ENCODE data around the gene PDE4B.

PDE4B gene

DNA sequence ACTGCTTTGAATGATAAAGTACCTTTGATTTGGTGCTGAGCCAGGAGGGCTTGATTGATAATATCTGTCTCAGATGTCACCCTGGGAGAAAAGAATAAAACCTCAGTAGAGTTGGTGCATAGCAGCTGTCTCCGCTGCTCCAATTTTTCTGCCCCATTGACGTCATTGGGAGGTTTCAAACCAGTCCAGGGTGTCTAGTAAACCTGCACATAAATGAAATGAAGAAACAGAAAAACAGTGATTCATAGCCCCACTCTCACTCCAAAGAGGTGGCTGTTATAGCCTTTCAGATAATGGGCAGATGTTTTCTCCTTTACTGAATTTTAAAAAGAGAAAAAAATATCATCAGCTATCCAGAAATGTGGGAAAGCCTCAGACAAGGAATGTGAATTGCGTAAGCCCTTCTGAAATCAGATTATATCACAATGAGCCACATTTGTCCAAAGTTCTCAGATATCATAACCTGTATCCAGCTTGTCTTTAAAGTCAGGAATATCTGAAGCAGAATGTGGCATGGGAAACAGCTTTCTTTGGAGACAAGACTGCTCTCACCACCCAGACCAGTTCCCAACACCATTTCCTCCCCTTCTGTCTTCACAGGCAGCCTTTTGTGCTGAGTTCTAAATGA lies 390.0 kb downstream of the PDE4B start:
- no peaks in the 10 kb centered on the region for H3K79me1 ChIP-seq (ENCODE audit: low read length)
- no peaks in the 10 kb centered on the region for H3K27me3 ChIP-seq (ENCODE audit: insufficient read depth, low read length, poor library complexity)
- H3K79me2 ChIP-seq (ENCODE audit: control insufficient read depth, insufficient read depth, low read length), result no peaks in the 10 kb centered on the region
- DNase-seq, result no peak
- no peak overlapping the region for H3K4me3 ChIP-seq (ENCODE audit: low read length)
- WGBS (ENCODE audit: extremely low coverage, insufficient coverage, low lambda C conversion rate), result no CpG with 5 or more reads among the region's 3 CpGs
- no peaks in the 10 kb centered on the region for H3K4me1 ChIP-seq (ENCODE audit: control insufficient read depth, low read depth, low read length)
- H3K27ac ChIP-seq (ENCODE audit: low read depth, low read length), result no peak overlapping the region
- no peak overlapping the region for H2BK15ac ChIP-seq (replicated peaks; ENCODE audit: low read depth)
- H3K36me3 ChIP-seq (ENCODE audit: control insufficient read depth, insufficient read depth, low read length), result no peaks in the 10 kb centered on the region
- no peak overlapping the region for H3K18ac ChIP-seq (ENCODE audit: low read length)
- no peak overlapping the region for H2AK5ac ChIP-seq (ENCODE audit: low read length)
- H3K56ac ChIP-seq (ENCODE audit: low read length), result no peak overlapping the region
- no peak overlapping the region for H2BK5ac ChIP-seq (ENCODE audit: low read length)
- H2BK120ac ChIP-seq (ENCODE audit: low read depth, low read length), result no peak overlapping the region
- no peak overlapping the region for H4K5ac ChIP-seq (ENCODE audit: low read length)
- H3K23ac ChIP-seq (ENCODE audit: low read length), result no peak overlapping the region
- no peak overlapping the region for H3K9ac ChIP-seq (ENCODE audit: low read length)
- no peak overlapping the region for H4K8ac ChIP-seq (ENCODE audit: low read depth, low read length)
- H3K4ac ChIP-seq (ENCODE audit: low read depth, low read length), result no peak overlapping the region
- no peak overlapping the region for H3K4me2 ChIP-seq (ENCODE audit: low read length)

DNA sequence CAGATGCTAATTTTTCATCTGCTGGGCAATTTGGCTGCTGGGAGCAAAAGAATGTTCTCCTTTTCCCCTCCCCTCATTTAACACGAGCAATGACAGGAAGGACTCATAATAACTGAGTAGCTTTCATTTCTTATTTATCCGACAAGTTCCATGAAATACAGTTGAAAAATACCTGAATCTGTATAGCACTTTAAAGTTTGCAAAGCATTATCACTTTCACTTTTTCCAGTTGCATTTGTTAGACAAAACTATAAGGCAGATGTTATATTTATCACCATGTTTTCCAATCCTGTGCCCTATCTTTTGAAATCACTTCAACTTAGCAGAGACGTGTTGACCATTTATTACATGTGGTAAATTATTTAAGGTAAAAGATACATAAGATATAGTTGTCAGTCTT lies 390.7 kb downstream of the PDE4B start:
- no CpG with 5 or more reads among the region's 3 CpGs for WGBS (ENCODE audit: extremely low coverage, insufficient coverage, low lambda C conversion rate)
- Histone ChIP-seq H3K23ac (ENCODE audit: low read length) (no peak overlapping the region), H4K8ac (ENCODE audit: low read depth, low read length) (no peak overlapping the region), H4K5ac (ENCODE audit: low read length) (no peak overlapping the region), H3K56ac (ENCODE audit: low read length) (no peak overlapping the region), H2AK5ac (ENCODE audit: low read length) (no peak overlapping the region), H3K36me3 (ENCODE audit: control insufficient read depth, insufficient read depth, low read length) (no peaks in the 10 kb centered on the region), H3K27me3 (ENCODE audit: insufficient read depth, low read length, poor library complexity) (no peaks in the 10 kb centered on the region), H3K4me3 (ENCODE audit: low read length) (no peak overlapping the region), H2BK120ac (ENCODE audit: low read depth, low read length) (no peak overlapping the region), H2BK5ac (ENCODE audit: low read length) (no peak overlapping the region), H3K4me2 (ENCODE audit: low read length) (no peak overlapping the region), H3K79me1 (ENCODE audit: low read length) (no peaks in the 10 kb centered on the region), H3K4me1 (ENCODE audit: control insufficient read depth, low read depth, low read length) (no peaks in the 10 kb centered on the region), H3K9ac (ENCODE audit: low read length) (no peak overlapping the region), H3K79me2 (ENCODE audit: control insufficient read depth, insufficient read depth, low read length) (no peaks in the 10 kb centered on the region), H2BK15ac (replicated peaks; ENCODE audit: low read depth) (no peak overlapping the region), H3K27ac (ENCODE audit: low read depth, low read length) (no peak overlapping the region), H3K4ac (ENCODE audit: low read depth, low read length) (no peak overlapping the region), H3K18ac (ENCODE audit: low read length) (no peak overlapping the region)
- no peak for DNase-seq

DNA sequence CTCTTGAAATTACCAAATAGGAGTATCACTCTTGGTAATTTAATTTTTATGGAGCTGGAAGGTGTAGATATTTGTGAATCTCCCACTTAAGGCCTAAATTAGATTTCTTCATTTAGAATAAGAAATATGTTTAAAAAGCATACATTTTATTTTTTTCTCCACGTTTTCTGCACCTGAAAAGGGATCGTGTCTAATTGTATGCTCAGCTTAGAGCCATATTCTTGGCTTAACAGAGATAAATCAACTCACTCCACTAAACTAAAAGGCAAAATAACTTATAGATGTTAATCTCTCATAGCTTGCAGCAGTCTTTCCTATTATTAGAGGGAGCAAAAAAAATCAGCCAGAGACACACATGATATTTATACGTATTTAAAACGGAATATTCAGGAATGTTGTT lies 404.4 kb downstream of the PDE4B start:
- no peak overlapping the region for H3K56ac ChIP-seq (ENCODE audit: low read length)
- H2BK15ac ChIP-seq (replicated peaks; ENCODE audit: low read depth), result no peak overlapping the region
- no peaks in the 10 kb centered on the region for H3K4me1 ChIP-seq (ENCODE audit: control insufficient read depth, low read depth, low read length)
- H4K8ac ChIP-seq (ENCODE audit: low read depth, low read length), result no peak overlapping the region
- no peak overlapping the region for H3K4ac ChIP-seq (ENCODE audit: low read depth, low read length)
- no peak overlapping the region for H2BK5ac ChIP-seq (ENCODE audit: low read length)
- H2BK120ac ChIP-seq (ENCODE audit: low read depth, low read length), result no peak overlapping the region
- no peak overlapping the region for H3K27ac ChIP-seq (ENCODE audit: low read depth, low read length)
- H3K36me3 ChIP-seq (ENCODE audit: control insufficient read depth, insufficient read depth, low read length), result no peaks in the 10 kb centered on the region
- H3K23ac ChIP-seq (ENCODE audit: low read length), result no peak overlapping the region
- no peak overlapping the region for H3K9ac ChIP-seq (ENCODE audit: low read length)
- no peak for DNase-seq
- no peak overlapping the region for H3K18ac ChIP-seq (ENCODE audit: low read length)
- no peaks in the 10 kb centered on the region for H3K27me3 ChIP-seq (ENCODE audit: insufficient read depth, low read length, poor library complexity)
- WGBS (ENCODE audit: extremely low coverage, insufficient coverage, low lambda C conversion rate), result no CpG with 5 or more reads among the region's 4 CpGs
- no peak overlapping the region for H3K4me2 ChIP-seq (ENCODE audit: low read length)
- no peak overlapping the region for H2AK5ac ChIP-seq (ENCODE audit: low read length)
- H4K5ac ChIP-seq (ENCODE audit: low read length), result no peak overlapping the region
- no peaks in the 10 kb centered on the region for H3K79me1 ChIP-seq (ENCODE audit: low read length)
- no peaks in the 10 kb centered on the region for H3K79me2 ChIP-seq (ENCODE audit: control insufficient read depth, insufficient read depth, low read length)
- no peak overlapping the region for H3K4me3 ChIP-seq (ENCODE audit: low read length)

DNA sequence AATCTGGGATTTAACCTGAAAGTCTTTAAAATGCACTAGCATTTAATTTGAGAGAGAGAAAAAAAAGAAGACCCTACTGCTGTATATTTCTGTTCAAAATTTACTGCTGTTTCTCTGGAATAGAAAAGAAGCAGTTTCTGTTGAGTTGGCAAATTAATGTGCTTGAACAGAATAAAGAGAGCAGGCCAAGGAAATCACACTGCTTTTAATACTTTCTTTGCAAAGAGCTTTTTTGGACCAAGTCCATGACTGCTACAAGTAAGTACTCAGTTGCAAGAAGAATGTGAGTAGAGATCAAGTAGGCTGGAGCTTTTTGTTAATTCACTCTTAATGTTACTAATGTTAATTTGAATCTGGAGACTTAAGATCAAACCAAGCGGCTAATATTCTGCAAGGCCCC lies 405.1 kb downstream of the PDE4B start:
- Histone ChIP-seq H3K27me3 (ENCODE audit: insufficient read depth, low read length, poor library complexity) (no peaks in the 10 kb centered on the region), H3K18ac (ENCODE audit: low read length) (no peak overlapping the region), H4K8ac (ENCODE audit: low read depth, low read length) (no peak overlapping the region), H3K4me1 (ENCODE audit: control insufficient read depth, low read depth, low read length) (no peaks in the 10 kb centered on the region), H3K27ac (ENCODE audit: low read depth, low read length) (no peak overlapping the region), H2BK5ac (ENCODE audit: low read length) (no peak overlapping the region), H3K4me3 (ENCODE audit: low read length) (no peak overlapping the region), H3K56ac (ENCODE audit: low read length) (no peak overlapping the region), H3K23ac (ENCODE audit: low read length) (no peak overlapping the region), H3K79me1 (ENCODE audit: low read length) (no peaks in the 10 kb centered on the region), H2BK120ac (ENCODE audit: low read depth, low read length) (no peak overlapping the region), H3K4ac (ENCODE audit: low read depth, low read length) (no peak overlapping the region), H3K9ac (ENCODE audit: low read length) (no peak overlapping the region), H2BK15ac (replicated peaks; ENCODE audit: low read depth) (no peak overlapping the region), H3K79me2 (ENCODE audit: control insufficient read depth, insufficient read depth, low read length) (no peaks in the 10 kb centered on the region), H3K36me3 (ENCODE audit: control insufficient read depth, insufficient read depth, low read length) (no peaks in the 10 kb centered on the region), H2AK5ac (ENCODE audit: low read length) (no peak overlapping the region), H4K5ac (ENCODE audit: low read length) (no peak overlapping the region), H3K4me2 (ENCODE audit: low read length) (no peak overlapping the region)
- no CpG with 5 or more reads among the region's 1 CpG for WGBS (ENCODE audit: extremely low coverage, insufficient coverage, low lambda C conversion rate)
- DNase-seq, result no peak

- no peak overlapping the region for H3K4me2 ChIP-seq (ENCODE audit: low read length)
- DNase-seq, result no peak
- H3K4me1 ChIP-seq (ENCODE audit: control insufficient read depth, low read depth, low read length), result no peaks in the 10 kb centered on the region
- no CpG with 5 or more reads among the region's 2 CpGs for WGBS (ENCODE audit: extremely low coverage, insufficient coverage, low lambda C conversion rate)
- no peak overlapping the region for H3K27ac ChIP-seq (ENCODE audit: low read depth, low read length)
- H3K4ac ChIP-seq (ENCODE audit: low read depth, low read length), result no peak overlapping the region
- H2AK5ac ChIP-seq (ENCODE audit: low read length), result no peak overlapping the region
- no peak overlapping the region for H3K23ac ChIP-seq (ENCODE audit: low read length)
- no peak overlapping the region for H3K18ac ChIP-seq (ENCODE audit: low read length)
- no peak overlapping the region for H4K5ac ChIP-seq (ENCODE audit: low read length)
- H2BK120ac ChIP-seq (ENCODE audit: low read depth, low read length), result no peak overlapping the region
- no peaks in the 10 kb centered on the region for H3K79me1 ChIP-seq (ENCODE audit: low read length)
- no peak overlapping the region for H4K8ac ChIP-seq (ENCODE audit: low read depth, low read length)
- H3K4me3 ChIP-seq (ENCODE audit: low read length), result no peak overlapping the region
- H2BK5ac ChIP-seq (ENCODE audit: low read length), result no peak overlapping the region
- no peak overlapping the region for H2BK15ac ChIP-seq (replicated peaks; ENCODE audit: low read depth)
- no peaks in the 10 kb centered on the region for H3K36me3 ChIP-seq (ENCODE audit: control insufficient read depth, insufficient read depth, low read length)
- H3K56ac ChIP-seq (ENCODE audit: low read length), result no peak overlapping the region
- no peaks in the 10 kb centered on the region for H3K27me3 ChIP-seq (ENCODE audit: insufficient read depth, low read length, poor library complexity)
- H3K79me2 ChIP-seq (ENCODE audit: control insufficient read depth, insufficient read depth, low read length), result no peaks in the 10 kb centered on the region
- no peak overlapping the region for H3K9ac ChIP-seq (ENCODE audit: low read length)
These were observed 414.0 kb downstream of the PDE4B start for GRCh38 chr1:66206563-66207144.

GRCh38 chr1:66207484-66207883 lies 414.8 kb downstream of the PDE4B start:
- Histone ChIP-seq H3K4me3 (ENCODE audit: low read length) (no peak overlapping the region), H3K27ac (ENCODE audit: low read depth, low read length) (no peak overlapping the region), H3K56ac (ENCODE audit: low read length) (no peak overlapping the region), H2BK5ac (ENCODE audit: low read length) (no peak overlapping the region), H2AK5ac (ENCODE audit: low read length) (no peak overlapping the region), H3K79me1 (ENCODE audit: low read length) (no peaks in the 10 kb centered on the region), H3K4me1 (ENCODE audit: control insufficient read depth, low read depth, low read length) (no peaks in the 10 kb centered on the region), H3K18ac (ENCODE audit: low read length) (no peak overlapping the region), H3K79me2 (ENCODE audit: control insufficient read depth, insufficient read depth, low read length) (no peaks in the 10 kb centered on the region), H3K36me3 (ENCODE audit: control insufficient read depth, insufficient read depth, low read length) (no peaks in the 10 kb centered on the region), H3K23ac (ENCODE audit: low read length) (no peak overlapping the region), H3K4me2 (ENCODE audit: low read length) (no peak overlapping the region), H3K4ac (ENCODE audit: low read depth, low read length) (no peak overlapping the region), H4K8ac (ENCODE audit: low read depth, low read length) (no peak overlapping the region), H2BK120ac (ENCODE audit: low read depth, low read length) (no peak overlapping the region), H3K27me3 (ENCODE audit: insufficient read depth, low read length, poor library complexity) (no peaks in the 10 kb centered on the region), H2BK15ac (replicated peaks; ENCODE audit: low read depth) (no peak overlapping the region), H4K5ac (ENCODE audit: low read length) (no peak overlapping the region), H3K9ac (ENCODE audit: low read length) (no peak overlapping the region)
- WGBS (ENCODE audit: extremely low coverage, insufficient coverage, low lambda C conversion rate), result no CpG with 5 or more reads among the region's 3 CpGs
- DNase-seq, result no peak

Measured in mesendoderm (in vitro differentiated cells).